Neural cell (in vitro differentiated cells): ENCODE data around the gene PFKFB3. TPM values are rescaled to one million over a fixed set of nuclear protein-coding genes. Genes with fewer than 3 reads are reported as not detected.
A peak's percentile ranks its signal among the peaks of the same experiment; 100 is the strongest.
"Not testable (repeated sequence)": the region's sequence is repeated elsewhere in the genome, so short reads cannot be mapped to it uniquely, and the experiment has no call there.

Source experiments
- H2AFZ ChIP-seq: fragments of 200-600, 300-800 bp; sonication (generic), shearing (Covaris generic); 2 replicates; pipeline ENCODE4 v1.6.0; 2014; ENCODE audit warnings: low read depth, mild to moderate bottlenecking, antibody characterized with exemption, low read length, moderate library complexity
- H3F3A ChIP-seq: fragments of 200-600 bp; shearing (Covaris generic); 2 replicates; pipeline ENCODE4 v1.6.1; 2016; ENCODE audit warnings: mild to moderate bottlenecking, moderate library complexity, mixed read lengths, antibody characterized with exemption, low read length; ENCODE audit not compliant: insufficient read depth, poor library complexity, severe bottlenecking
- H3K27ac ChIP-seq: fragments of 200-600, 300-800 bp; sonication (generic), shearing (Covaris generic); 2 replicates; pipeline ENCODE4 v1.5.1; 2014; ENCODE audit warnings: mild to moderate bottlenecking, low read length, moderate library complexity
- H3K27me3 ChIP-seq: fragments of 300-800, 200-600 bp; sonication (generic), shearing (Covaris generic); 2 replicates; pipeline ENCODE4 v1.6.0; 2014; ENCODE audit warnings: mild to moderate bottlenecking, low read depth, low read length, moderate library complexity; ENCODE audit not compliant: insufficient read depth
- H3K36me3 ChIP-seq: fragments of 300-800, 200-600 bp; sonication (generic), shearing (Covaris generic); 2 replicates; pipeline ENCODE4 v1.5.1; 2014; ENCODE audit warnings: mild to moderate bottlenecking, antibody characterized with exemption, low read length, moderate library complexity; ENCODE audit not compliant: insufficient read depth
- H3K4me2 ChIP-seq: fragments of 300-800, 200-600 bp; sonication (generic), shearing (Covaris generic); 2 replicates; pipeline ENCODE4 v1.6.0; 2014; ENCODE audit warnings: mild to moderate bottlenecking, low read length
- H3K4me3 ChIP-seq: fragments of 300-800, 200-600 bp; sonication (generic), shearing (Covaris generic); 2 replicates; pipeline ENCODE4 v1.5.1; 2014; ENCODE audit warnings: mild to moderate bottlenecking, low read length, moderate library complexity
- H3K79me2 ChIP-seq: fragments of 200-600 bp; shearing (Covaris generic); replicated peaks from 2 replicates; pipeline ENCODE4 v1.6.0; 2014; ENCODE audit warnings: mild to moderate bottlenecking, low read length, moderate library complexity; ENCODE audit not compliant: insufficient read depth
- H3K9ac ChIP-seq: fragments of 300-800, 200-600 bp; sonication (generic), shearing (Covaris generic); 2 replicates; pipeline ENCODE4 v1.6.1; 2016; ENCODE audit warnings: mild to moderate bottlenecking, low read length, mixed read lengths
- H3K9me2 ChIP-seq: fragments of 200-600 bp; shearing (Covaris generic); 2 replicates; pipeline ENCODE4 v1.6.1; 2016; ENCODE audit warnings: mild to moderate bottlenecking, low read length, mixed read lengths; ENCODE audit not compliant: insufficient read depth
- H3K9me3 ChIP-seq: fragments of 200-600, 300-800 bp; sonication (generic), shearing (Covaris generic); 2 replicates; pipeline ENCODE4 v1.6.1; 2016; ENCODE audit warnings: mild to moderate bottlenecking, mixed run types, low read length, moderate library complexity, mixed read lengths
- H4K20me1 ChIP-seq: fragments of 200-600 bp; shearing (Covaris generic); 2 replicates; pipeline ENCODE4 v1.6.1; 2016; ENCODE audit warnings: mild to moderate bottlenecking, mixed run types; ENCODE audit not compliant: insufficient read depth
- CTCF ChIP-seq: fragments of 450-650 bp; IDR thresholded peaks from 2 replicates; pipeline ENCODE4 v1.5.1; 2014; ENCODE audit warnings: antibody characterized with exemption, mild to moderate bottlenecking, moderate library complexity; ENCODE audit not compliant: poor library complexity, severe bottlenecking
- EP300 ChIP-seq: fragments of 450-650 bp; conservative IDR thresholded peaks from 2 replicates; pipeline ENCODE4 v1.6.1; 2014; ENCODE audit warnings: antibody characterized with exemption, mild to moderate bottlenecking, moderate library complexity; ENCODE audit not compliant: poor library complexity, severe bottlenecking
- EZH2 ChIP-seq: fragments of 200-600, 300-800 bp; shearing (Covaris generic), sonication (generic); IDR thresholded peaks from 2 replicates; pipeline ENCODE4 v1.6.1; 2014; ENCODE audit warnings: antibody characterized with exemption, low read length, borderline replicate concordance, mild to moderate bottlenecking; ENCODE audit not compliant: insufficient read depth, poor library complexity, severe bottlenecking
- MXI1 ChIP-seq: fragments of 450-650 bp; conservative IDR thresholded peaks from 2 replicates; pipeline ENCODE4 v1.6.1; 2014; ENCODE audit warnings: antibody characterized with exemption, mild to moderate bottlenecking; ENCODE audit not compliant: poor library complexity, severe bottlenecking
- RAD21 ChIP-seq: fragments of 450-650 bp; conservative IDR thresholded peaks from 2 replicates; pipeline ENCODE4 v1.6.1; 2014; ENCODE audit warnings: antibody characterized with exemption, mild to moderate bottlenecking, moderate library complexity
- REST ChIP-seq: IDR thresholded peaks from 2 replicates; pipeline ENCODE4 v1.6.1; 2012; ENCODE audit warnings: borderline replicate concordance
- TAF1 ChIP-seq: IDR thresholded peaks from 2 replicates; pipeline ENCODE4 v1.6.1; 2012; ENCODE audit warnings: low read depth
- polyA plus RNA-seq: library from polyadenylated mRNA; depleted of rRNA; stranded (reverse); fragments of >200 nt; gene quantifications from 2 replicates; pipeline ENCODE4 v1.2.3, GENCODE V29; 2014

The PFKFB3 gene
- polyA plus RNA-seq, 1 donor from 2014 or later, result 33.4 TPM

- Histone ChIP-seq H3K36me3 (no peaks in the 10 kb centered on the region), H3K79me2 (peaks cover 36% of the 10 kb centered on the region), H3K9me2 (no peaks in the 10 kb centered on the region), H2AFZ (peak overlapping the region; percentile 34), H3F3A (peaks cover 2% of the 10 kb centered on the region), H3K9me3 (no peaks in the 10 kb centered on the region), H3K4me2 (peak overlapping the region; percentile 72), H3K27me3 (peaks cover 15% of the 10 kb centered on the region), H4K20me1 (no peaks in the 10 kb centered on the region), H3K9ac (peak overlapping the region; percentile 95), H3K4me3 (peak overlapping the region; percentile 96), H3K27ac (peak overlapping the region; percentile 60)
- TF ChIP-seq RAD21, result no peak
- peak; percentile 17 for TF ChIP-seq TAF1
These were observed 1.3 kb downstream of the PFKFB3 start for GRCh38 chr10:6204063-6204340.

GRCh38 chr10:6204341-6205191 is 1.8 kb downstream of the PFKFB3 start:
- TF ChIP-seq MXI1 (no peak), EP300 (no peak), REST (no peak), TAF1 (peak; percentile 5), CTCF (no peak), EZH2 (no peak)
- peaks cover 2% of the 10 kb centered on the region for H3F3A ChIP-seq
- no peaks in the 10 kb centered on the region for H3K36me3 ChIP-seq
- H3K79me2 ChIP-seq, result peaks cover 39% of the 10 kb centered on the region
- H3K27ac ChIP-seq, result no peak overlapping the region
- no peaks in the 10 kb centered on the region for H3K9me2 ChIP-seq
- H3K27me3 ChIP-seq, result peaks cover 15% of the 10 kb centered on the region
- no peaks in the 10 kb centered on the region for H4K20me1 ChIP-seq
- H3K4me2 ChIP-seq, result peak overlapping the region; percentile 67
- H3K4me3 ChIP-seq, result peak overlapping the region; percentile 96
- peak overlapping the region; percentile 95 for H3K9ac ChIP-seq
- H3K9me3 ChIP-seq, result no peaks in the 10 kb centered on the region
- no peak overlapping the region for H2AFZ ChIP-seq

GRCh38 chr10:6206486-6206885 is 3.8 kb downstream of the PFKFB3 start:
- H4K20me1 ChIP-seq, H3K9ac ChIP-seq, H3K27ac ChIP-seq, H3K27me3 ChIP-seq, H3K9me2 ChIP-seq, H3K4me3 ChIP-seq, H2AFZ ChIP-seq, H3K4me2 ChIP-seq, H3K36me3 ChIP-seq, H3K9me3 ChIP-seq, H3F3A ChIP-seq: not testable (repeated sequence)
- peaks cover 39% of the 10 kb centered on the region for H3K79me2 ChIP-seq
